ENCODE results near the gene B3GLCT. TPM values are rescaled to one million over a fixed set of nuclear protein-coding genes. Genes with fewer than 3 reads are reported as not detected.

Gene B3GLCT
- total and polyA plus RNA-seq, 2 experiments from 2014 or later = 2.2 to 4.4 TPM

DNA sequence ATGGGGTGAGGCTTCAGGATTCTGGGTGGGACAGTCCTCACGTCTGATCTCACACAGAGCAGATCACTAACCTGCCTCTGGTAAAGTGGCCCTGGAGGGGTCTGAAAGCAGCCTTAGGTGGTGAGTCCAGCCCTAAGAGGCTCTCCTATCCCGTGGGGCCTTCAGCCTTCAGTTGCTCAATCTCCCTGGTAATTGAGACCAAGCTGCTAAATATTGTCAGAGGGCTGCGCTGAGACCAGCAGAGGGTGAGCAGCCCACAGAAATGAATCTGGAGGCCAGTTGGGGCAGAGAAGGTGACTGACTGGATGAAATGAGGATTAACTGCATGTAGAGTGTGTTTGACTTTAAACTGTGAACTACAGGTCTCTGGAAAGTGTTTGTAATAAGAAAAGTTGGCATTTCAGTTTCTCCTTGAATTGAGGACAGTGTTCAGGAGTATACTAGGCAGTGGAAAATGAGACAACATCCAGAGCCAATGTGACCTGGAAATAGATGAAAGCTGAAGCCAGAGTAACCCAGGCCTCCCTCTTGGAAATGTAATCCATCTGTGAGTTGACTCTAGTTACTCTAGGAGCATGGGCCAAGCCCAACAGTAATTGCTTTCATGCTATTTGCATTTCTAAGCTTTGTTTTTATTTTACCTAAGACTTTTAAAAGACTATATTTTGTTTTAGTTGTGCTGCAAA, 23.8 kb upstream of the B3GLCT start:
- no peaks in the 10 kb centered on the region for H3K36me3 ChIP-seq (ENCODE audit: insufficient read depth)
- peaks cover 11% of the 10 kb centered on the region for H3K4me1 Mint-ChIP-seq
- no peaks in the 10 kb centered on the region; the same call in 1 of the 2 replicates for H3K9me2 ChIP-seq (ENCODE audit: insufficient read depth)
- no peak overlapping the region for H3K27ac ChIP-seq (ENCODE audit: low read depth)
- no peak overlapping the region for H3K4me3 ChIP-seq
- no peak overlapping the region for H3K4me3 Mint-ChIP-seq
- no peak overlapping the region for H3K4me2 ChIP-seq
- H3K27me3 ChIP-seq (ENCODE audit: insufficient read depth) = no peaks in the 10 kb centered on the region
- no peaks in the 10 kb centered on the region for H3K79me2 ChIP-seq (replicated peaks; ENCODE audit: insufficient read depth)
- H3K27ac Mint-ChIP-seq = no peak overlapping the region
- no peak for DNase-seq (ENCODE audit: low spot score)
- H3K9me3 Mint-ChIP-seq = peaks cover 8% of the 10 kb centered on the region; the same call in 1 of the 3 replicates
- H3K4me1 ChIP-seq (ENCODE audit: insufficient read depth) = no peaks in the 10 kb centered on the region
- no peak overlapping the region for H2AFZ ChIP-seq
- no peaks in the 10 kb centered on the region for H3F3A ChIP-seq (replicated peaks; ENCODE audit: low read depth)
- ATAC-seq = no peak
- H3K36me3 Mint-ChIP-seq (ENCODE audit: low read depth) = no peaks in the 10 kb centered on the region; the same call in 2 of the 3 replicates
- no peaks in the 10 kb centered on the region for H4K20me1 ChIP-seq (replicated peaks; ENCODE audit: insufficient read depth)
- H3K27me3 Mint-ChIP-seq (ENCODE audit: insufficient read depth, low read depth, poor library complexity) = peaks cover 2% of the 10 kb centered on the region
- TF ChIP-seq NANOG (IDR thresholded peaks at IDR 0.05; ENCODE audit: borderline replicate concordance) = no peak
- no peak for TF ChIP-seq REST (IDR thresholded peaks at IDR 0.05; ENCODE audit: unreplicated experiment)
- TF ChIP-seq EZH2 (IDR thresholded peaks at IDR 0.05; ENCODE audit: low read depth, unreplicated experiment) = no peak
- no peak for TF ChIP-seq STAT1 (IDR thresholded peaks at IDR 0.05; ENCODE audit: unreplicated experiment)
- no peak for TF ChIP-seq CREB1 (CRISPR knock-in tag; IDR thresholded peaks at IDR 0.05; ENCODE audit: low read depth)
- TF ChIP-seq, protein P1, sequence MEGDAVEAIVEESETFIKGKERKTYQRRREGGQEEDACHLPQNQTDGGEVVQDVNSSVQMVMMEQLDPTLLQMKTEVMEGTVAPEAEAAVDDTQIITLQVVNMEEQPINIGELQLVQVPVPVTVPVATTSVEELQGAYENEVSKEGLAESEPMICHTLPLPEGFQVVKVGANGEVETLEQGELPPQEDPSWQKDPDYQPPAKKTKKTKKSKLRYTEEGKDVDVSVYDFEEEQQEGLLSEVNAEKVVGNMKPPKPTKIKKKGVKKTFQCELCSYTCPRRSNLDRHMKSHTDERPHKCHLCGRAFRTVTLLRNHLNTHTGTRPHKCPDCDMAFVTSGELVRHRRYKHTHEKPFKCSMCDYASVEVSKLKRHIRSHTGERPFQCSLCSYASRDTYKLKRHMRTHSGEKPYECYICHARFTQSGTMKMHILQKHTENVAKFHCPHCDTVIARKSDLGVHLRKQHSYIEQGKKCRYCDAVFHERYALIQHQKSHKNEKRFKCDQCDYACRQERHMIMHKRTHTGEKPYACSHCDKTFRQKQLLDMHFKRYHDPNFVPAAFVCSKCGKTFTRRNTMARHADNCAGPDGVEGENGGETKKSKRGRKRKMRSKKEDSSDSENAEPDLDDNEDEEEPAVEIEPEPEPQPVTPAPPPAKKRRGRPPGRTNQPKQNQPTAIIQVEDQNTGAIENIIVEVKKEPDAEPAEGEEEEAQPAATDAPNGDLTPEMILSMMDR (conservative IDR thresholded peaks at IDR 0.05; ENCODE audit: low read depth in 2 of 2) = no peak
- TF ChIP-seq ZNF114 (CRISPR knock-in tag; IDR thresholded peaks at IDR 0.05) = no peak
- TF ChIP-seq POLR2AphosphoS5 (IDR thresholded peaks at IDR 0.05; ENCODE audit: low read depth) = no peak
- no peak for TF ChIP-seq EZH2phosphoT487 (IDR thresholded peaks at IDR 0.05; ENCODE audit: unreplicated experiment)
- TF ChIP-seq, protein P2, sequence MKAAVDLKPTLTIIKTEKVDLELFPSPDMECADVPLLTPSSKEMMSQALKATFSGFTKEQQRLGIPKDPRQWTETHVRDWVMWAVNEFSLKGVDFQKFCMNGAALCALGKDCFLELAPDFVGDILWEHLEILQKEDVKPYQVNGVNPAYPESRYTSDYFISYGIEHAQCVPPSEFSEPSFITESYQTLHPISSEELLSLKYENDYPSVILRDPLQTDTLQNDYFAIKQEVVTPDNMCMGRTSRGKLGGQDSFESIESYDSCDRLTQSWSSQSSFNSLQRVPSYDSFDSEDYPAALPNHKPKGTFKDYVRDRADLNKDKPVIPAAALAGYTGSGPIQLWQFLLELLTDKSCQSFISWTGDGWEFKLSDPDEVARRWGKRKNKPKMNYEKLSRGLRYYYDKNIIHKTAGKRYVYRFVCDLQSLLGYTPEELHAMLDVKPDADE (IDR thresholded peaks at IDR 0.05) = no peak
- TF ChIP-seq ZNF331 (CRISPR knock-in tag; IDR thresholded peaks at IDR 0.05; ENCODE audit: low read depth) = no peak
- TF ChIP-seq JUNB (IDR thresholded peaks at IDR 0.05; ENCODE audit: unreplicated experiment) = no peak
- TF ChIP-seq ZNF462 (CRISPR knock-in tag; IDR thresholded peaks at IDR 0.05) = no peak
